ENCODE data around the gene ITPR1. TPM values are rescaled to one million over a fixed set of nuclear protein-coding genes. Genes with fewer than 3 reads are reported as not detected.

ITPR1 gene
- total RNA-seq, 1 experiment from 2014 or later, result 48.5 TPM

GRCh38 chr3:4743371-4743770 is 250.2 kb downstream of the ITPR1 start:
- DNase-seq (no peak), ATAC-seq (no peak)
- H3K36me3 ChIP-seq (ENCODE audit: low read depth, low read length), result peaks cover 2% of the 10 kb centered on the region; the same call in 1 of the 2 replicates
- H3K9me3 ChIP-seq (ENCODE audit: low read length), result no peaks in the 10 kb centered on the region
- no peak overlapping the region for H3K4me3 ChIP-seq (ENCODE audit: low read length)
- peaks cover 10% of the 10 kb centered on the region for H3F3A ChIP-seq (ENCODE audit: low read length, unreplicated experiment)
- ChIA-PET CTCF (no interaction called here), POLR2A (ENCODE audit: unreplicated experiment) (no interaction called here)
- no TSS peak for BruUV-seq (replicated peaks)
- no peaks in the 10 kb centered on the region for H3K9me2 ChIP-seq (replicated peaks; ENCODE audit: low read length)
- peak overlapping the region; percentile 81 for H3K9ac ChIP-seq (ENCODE audit: low read length)
- no peaks in the 10 kb centered on the region for H3K79me2 ChIP-seq (ENCODE audit: low read length)
- TF ChIP-seq EZH2 (IDR thresholded peaks at IDR 0.05; ENCODE audit: low read length, unreplicated experiment), result no peak
- no peak for TF ChIP-seq EZH2phosphoT487 (IDR thresholded peaks at IDR 0.05; ENCODE audit: borderline replicate concordance, low read length)
- TF ChIP-seq CTCF (conservative IDR thresholded peaks at IDR 0.05; ENCODE audit: low read depth, low read length), result no peak
- no peaks in the 10 kb centered on the region for H4K20me1 ChIP-seq (ENCODE audit: low read length)
- H3K4me2 ChIP-seq (ENCODE audit: low read length), result no peak overlapping the region
- no peak overlapping the region for H2AFZ ChIP-seq (ENCODE audit: low read length)
- no peaks in the 10 kb centered on the region for H3K27me3 ChIP-seq (ENCODE audit: low read length)
- H3K4me1 ChIP-seq (ENCODE audit: insufficient read depth, low read length), result peaks cover 46% of the 10 kb centered on the region
- intact Hi-C loops (cut with micrococcal nuclease), result loop anchor here (5.0 kb wide), 1 partner anchor 84 kb away; no protein-coding TSS in a partner anchor
- peak overlapping the region; percentile 97 for H3K27ac ChIP-seq (ENCODE audit: low read length)

GRCh38 chr3:4744405-4745234 is 251.5 kb downstream of the ITPR1 start:
- Histone ChIP-seq H3K36me3 (ENCODE audit: low read depth, low read length) (peaks cover 1% of the 10 kb centered on the region; the same call in 1 of the 2 replicates), H3K79me2 (ENCODE audit: low read length) (no peaks in the 10 kb centered on the region), H4K20me1 (ENCODE audit: low read length) (no peaks in the 10 kb centered on the region), H3F3A (ENCODE audit: low read length, unreplicated experiment) (peaks cover 10% of the 10 kb centered on the region), H3K4me1 (ENCODE audit: insufficient read depth, low read length) (peaks cover 46% of the 10 kb centered on the region), H3K27ac (ENCODE audit: low read length) (peak overlapping the region; percentile 97), H3K9me3 (ENCODE audit: low read length) (no peaks in the 10 kb centered on the region), H3K4me3 (ENCODE audit: low read length) (no peak overlapping the region), H3K4me2 (ENCODE audit: low read length) (peak overlapping the region; percentile 52), H3K9me2 (replicated peaks; ENCODE audit: low read length) (no peaks in the 10 kb centered on the region), H3K9ac (ENCODE audit: low read length) (peak overlapping the region; percentile 81), H3K27me3 (ENCODE audit: low read length) (no peaks in the 10 kb centered on the region), H2AFZ (ENCODE audit: low read length) (no peak overlapping the region)
- CTCF ChIA-PET, result no interaction called here
- TF ChIP-seq EZH2 (IDR thresholded peaks at IDR 0.05; ENCODE audit: low read length, unreplicated experiment) (no peak), EZH2phosphoT487 (IDR thresholded peaks at IDR 0.05; ENCODE audit: borderline replicate concordance, low read length) (no peak), CTCF (conservative IDR thresholded peaks at IDR 0.05; ENCODE audit: low read depth, low read length) (no peak)
- intact Hi-C loops (cut with micrococcal nuclease), result loop anchor here (1.0 to 5.0 kb wide), 3 partner anchors 32 to 282 kb away; no protein-coding TSS in a partner anchor
- POLR2A ChIA-PET (ENCODE audit: unreplicated experiment), result interaction anchor here (0.8 kb wide), 1 partner anchor 279 kb away, joined by 4 read pairs; no protein-coding TSS in a partner anchor
- DNase-seq (peak; percentile 94), ATAC-seq (peak; percentile 82)
- BruUV-seq (replicated peaks), result no TSS peak

- Histone ChIP-seq H3K36me3 (ENCODE audit: low read depth, low read length) (no peaks in the 10 kb centered on the region), H4K20me1 (ENCODE audit: low read length) (no peaks in the 10 kb centered on the region), H3K9me2 (replicated peaks; ENCODE audit: low read length) (no peaks in the 10 kb centered on the region), H3K27me3 (ENCODE audit: low read length) (no peaks in the 10 kb centered on the region), H3F3A (ENCODE audit: low read length, unreplicated experiment) (peaks cover 10% of the 10 kb centered on the region), H3K4me1 (ENCODE audit: insufficient read depth, low read length) (peaks cover 46% of the 10 kb centered on the region), H3K79me2 (ENCODE audit: low read length) (no peaks in the 10 kb centered on the region), H3K9ac (ENCODE audit: low read length) (peak overlapping the region; percentile 70), H3K27ac (ENCODE audit: low read length) (peak overlapping the region; percentile 97), H3K9me3 (ENCODE audit: low read length) (no peaks in the 10 kb centered on the region), H3K4me3 (ENCODE audit: low read length) (no peak overlapping the region), H3K4me2 (ENCODE audit: low read length) (0 out of 2 replicates have a peak overlapping the region, but pooled peaks have one; percentile 7), H2AFZ (ENCODE audit: low read length) (no peak overlapping the region)
- intact Hi-C loops (cut with micrococcal nuclease), result loop anchor here (2.0 kb wide), 1 partner anchor 32 kb away; no protein-coding TSS in a partner anchor
- ChIA-PET POLR2A (ENCODE audit: unreplicated experiment) (no interaction called here), CTCF (no interaction called here)
- TF ChIP-seq CTCF (conservative IDR thresholded peaks at IDR 0.05; ENCODE audit: low read depth, low read length) (no peak), EZH2 (IDR thresholded peaks at IDR 0.05; ENCODE audit: low read length, unreplicated experiment) (no peak), EZH2phosphoT487 (IDR thresholded peaks at IDR 0.05; ENCODE audit: borderline replicate concordance, low read length) (no peak)
- BruUV-seq (replicated peaks), result no TSS peak
- ATAC-seq (no peak), DNase-seq (no peak)
These were observed 252.1 kb downstream of the ITPR1 start for GRCh38 chr3:4745235-4745610.
